ENCODE measurements around the gene PPARG. TPM values are rescaled to one million over a fixed set of nuclear protein-coding genes. Genes with fewer than 3 reads are reported as not detected.

PPARG gene
- total and polyA plus RNA-seq, 2 of the 13 experiments (the other 11 are each of a cell fraction or from before 2014, with no cell fraction given): 13.9 to 58.3 TPM

- TF ChIP-seq NAIF1 (CRISPR knock-in tag; IDR thresholded peaks at IDR 0.05; ENCODE audit: borderline replicate concordance): no peak
- TF ChIP-seq ZNF468 (CRISPR knock-in tag; IDR thresholded peaks at IDR 0.05): no peak
- no peak for TF ChIP-seq ZSCAN12 (CRISPR knock-in tag; IDR thresholded peaks at IDR 0.05)
- no peak for TF ChIP-seq THAP8 (CRISPR knock-in tag; IDR thresholded peaks at IDR 0.05; ENCODE audit: borderline replicate concordance)
- TF ChIP-seq ZNF256 (CRISPR knock-in tag; conservative IDR thresholded peaks at IDR 0.05): no peak
- peak; percentile 2; the same call in 1 of the 2 replicates for TF ChIP-seq ZBTB4 (CRISPR knock-in tag; IDR thresholded peaks at IDR 0.05; ENCODE audit: borderline replicate concordance)
- no peak for TF ChIP-seq PBX2 (CRISPR knock-in tag; IDR thresholded peaks at IDR 0.05)
- no peak for TF ChIP-seq ZNF770 (CRISPR knock-in tag; IDR thresholded peaks at IDR 0.05)
- TF ChIP-seq DZIP1 (CRISPR knock-in tag; IDR thresholded peaks at IDR 0.05): no peak
- no peak for TF ChIP-seq SALL2 (CRISPR knock-in tag; IDR thresholded peaks at IDR 0.05)
- no peak for TF ChIP-seq CENPX (CRISPR knock-in tag; IDR thresholded peaks at IDR 0.05)
- no peak for TF ChIP-seq PRDM10 (CRISPR knock-in tag; IDR thresholded peaks at IDR 0.05; ENCODE audit: low read depth)
- no peak for TF ChIP-seq RFXAP (CRISPR knock-in tag; IDR thresholded peaks at IDR 0.05; ENCODE audit: borderline replicate concordance)
These were observed 163.1 kb downstream of the PPARG start (continued) for GRCh38 chr3:12451960-12452359.

Measured in HepG2 (cell line).